ENCODE data around the gene SEMA5A.

Gene SEMA5A, protein sequence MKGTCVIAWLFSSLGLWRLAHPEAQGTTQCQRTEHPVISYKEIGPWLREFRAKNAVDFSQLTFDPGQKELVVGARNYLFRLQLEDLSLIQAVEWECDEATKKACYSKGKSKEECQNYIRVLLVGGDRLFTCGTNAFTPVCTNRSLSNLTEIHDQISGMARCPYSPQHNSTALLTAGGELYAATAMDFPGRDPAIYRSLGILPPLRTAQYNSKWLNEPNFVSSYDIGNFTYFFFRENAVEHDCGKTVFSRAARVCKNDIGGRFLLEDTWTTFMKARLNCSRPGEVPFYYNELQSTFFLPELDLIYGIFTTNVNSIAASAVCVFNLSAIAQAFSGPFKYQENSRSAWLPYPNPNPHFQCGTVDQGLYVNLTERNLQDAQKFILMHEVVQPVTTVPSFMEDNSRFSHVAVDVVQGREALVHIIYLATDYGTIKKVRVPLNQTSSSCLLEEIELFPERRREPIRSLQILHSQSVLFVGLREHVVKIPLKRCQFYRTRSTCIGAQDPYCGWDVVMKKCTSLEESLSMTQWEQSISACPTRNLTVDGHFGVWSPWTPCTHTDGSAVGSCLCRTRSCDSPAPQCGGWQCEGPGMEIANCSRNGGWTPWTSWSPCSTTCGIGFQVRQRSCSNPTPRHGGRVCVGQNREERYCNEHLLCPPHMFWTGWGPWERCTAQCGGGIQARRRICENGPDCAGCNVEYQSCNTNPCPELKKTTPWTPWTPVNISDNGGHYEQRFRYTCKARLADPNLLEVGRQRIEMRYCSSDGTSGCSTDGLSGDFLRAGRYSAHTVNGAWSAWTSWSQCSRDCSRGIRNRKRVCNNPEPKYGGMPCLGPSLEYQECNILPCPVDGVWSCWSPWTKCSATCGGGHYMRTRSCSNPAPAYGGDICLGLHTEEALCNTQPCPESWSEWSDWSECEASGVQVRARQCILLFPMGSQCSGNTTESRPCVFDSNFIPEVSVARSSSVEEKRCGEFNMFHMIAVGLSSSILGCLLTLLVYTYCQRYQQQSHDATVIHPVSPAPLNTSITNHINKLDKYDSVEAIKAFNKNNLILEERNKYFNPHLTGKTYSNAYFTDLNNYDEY

DNA sequence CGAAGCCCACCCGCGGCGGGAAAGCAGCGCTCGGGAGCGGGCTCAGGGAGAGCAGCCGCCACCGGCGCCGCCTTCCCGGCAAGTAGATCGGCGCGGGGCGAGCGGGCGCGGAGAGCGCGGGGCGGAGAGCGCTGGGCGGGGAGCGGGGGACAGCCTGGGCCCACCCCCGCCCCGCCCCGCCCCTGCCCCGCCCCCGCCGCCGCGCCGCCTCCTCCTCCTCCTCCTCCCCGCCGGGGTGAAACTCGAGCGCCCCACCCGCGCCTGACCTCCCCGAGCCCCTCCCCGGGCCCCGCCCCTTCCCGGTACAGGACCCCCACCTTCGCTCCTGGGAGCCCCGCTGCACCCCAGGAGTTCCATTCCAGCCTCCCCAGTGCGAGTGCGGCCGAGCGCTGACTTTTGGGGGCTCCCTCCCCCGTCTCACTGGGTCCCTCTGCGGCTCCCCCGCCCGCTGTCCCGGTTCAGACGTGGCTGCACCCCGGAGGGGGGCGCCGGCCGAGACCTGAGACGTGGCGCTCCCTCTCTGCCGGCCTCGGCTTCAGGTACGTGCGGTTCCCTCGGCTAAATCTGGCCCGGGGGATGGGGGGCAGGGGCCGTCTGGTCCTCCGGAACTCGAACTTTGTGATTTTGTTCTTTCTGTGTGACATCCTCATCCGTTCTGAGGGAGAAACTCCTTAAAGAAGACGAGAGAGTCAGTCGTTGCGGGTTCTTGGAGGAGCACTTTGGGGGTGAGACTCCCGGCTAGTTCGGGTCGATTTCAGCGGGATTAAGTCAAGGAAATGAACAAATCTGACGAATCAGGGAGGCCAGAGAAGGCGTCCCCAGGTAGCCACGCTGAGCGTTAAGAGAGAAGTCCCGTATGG, at the start of gene SEMA5A:
Gene SEMA5A, minus strand, starts transcription at position 84 of the 860 bp plus-strand sequence. CDS start 166,129 bp downstream, outside the sequence.
- no peak for DNase-seq (ENCODE audit: low read depth in 1 of 2, low spot score in 1 of 2)

DNA sequence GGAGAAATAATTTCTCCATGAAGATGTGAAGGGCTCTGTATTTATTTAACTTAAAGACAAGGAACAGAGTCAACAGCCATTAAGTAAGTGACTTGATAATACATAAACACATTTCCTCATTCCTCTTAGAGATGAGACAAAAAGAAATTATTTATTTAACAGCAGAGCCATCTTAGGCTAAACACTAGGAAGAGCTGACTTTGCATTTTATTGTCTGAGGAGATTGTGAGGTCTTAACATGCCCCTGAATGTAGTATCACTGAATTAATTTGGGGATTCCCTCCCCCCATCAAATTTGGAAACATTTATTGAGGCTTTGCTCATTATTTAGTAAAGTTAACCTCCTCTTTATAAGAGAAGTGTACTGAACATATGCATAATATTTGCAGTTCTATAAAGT, 49.0 kb upstream of the SEMA5A start:
- DNase-seq (ENCODE audit: low read depth in 1 of 2, low spot score in 1 of 2) = no peak

DNA sequence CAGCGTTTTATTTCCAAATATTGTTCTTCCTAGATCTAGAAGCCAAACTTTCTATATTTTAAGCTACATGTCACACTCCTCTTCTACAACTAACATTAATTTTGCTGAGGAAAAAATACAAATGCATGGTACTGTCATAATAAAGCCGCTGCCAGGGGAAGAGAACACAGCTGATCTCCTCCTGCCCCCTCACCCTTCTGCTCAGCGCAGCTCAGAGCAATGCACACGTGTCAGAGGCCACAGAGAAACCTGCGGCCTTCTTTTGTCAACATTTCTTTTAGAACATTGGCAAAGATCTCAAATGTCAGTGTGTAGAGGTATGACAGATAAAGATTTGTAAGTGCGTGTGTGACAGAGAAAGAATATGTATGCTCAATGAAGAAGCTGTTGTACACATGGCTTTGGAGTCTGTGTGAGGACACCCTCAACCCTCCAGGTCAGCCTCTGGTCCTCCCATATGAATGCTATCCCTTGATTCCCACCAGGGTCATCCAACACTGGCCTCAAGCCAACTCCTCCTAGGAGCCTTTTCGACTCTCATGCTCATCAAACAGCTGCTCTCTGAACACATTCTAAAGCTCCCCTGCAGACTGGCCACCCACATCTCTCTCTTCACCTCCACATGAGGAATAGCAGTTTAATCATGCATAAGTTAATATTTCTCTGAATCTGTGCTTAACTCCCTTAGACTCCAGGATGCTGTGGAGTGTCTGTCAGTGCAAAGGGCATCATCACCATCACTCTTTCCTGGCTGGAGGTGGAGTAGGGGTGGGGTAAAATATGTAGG, 43.4 kb upstream of the SEMA5A start:
- no peak for DNase-seq (ENCODE audit: low read depth in 1 of 2, low spot score in 1 of 2)

DNA sequence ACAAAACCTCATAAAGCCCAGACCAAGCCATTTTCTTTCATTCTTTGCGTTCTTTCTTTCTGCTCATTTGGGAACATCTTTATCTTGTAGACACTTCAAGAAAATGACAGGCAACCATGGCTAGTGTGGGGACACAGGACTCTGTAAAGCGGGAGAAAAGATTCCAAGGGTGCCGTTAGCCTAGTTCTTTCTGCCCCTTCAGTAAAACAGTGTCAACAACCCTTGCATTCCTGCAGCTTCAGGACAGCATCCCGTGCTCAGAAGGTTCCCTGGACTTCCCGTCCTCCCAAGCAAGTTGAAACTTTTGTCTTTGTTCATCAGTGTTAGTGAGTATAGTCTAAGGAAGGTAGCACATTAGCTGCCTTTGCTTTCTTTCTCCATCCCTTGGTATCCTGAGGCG, 42.4 kb upstream of the SEMA5A start:
- DNase-seq (ENCODE audit: low read depth in 1 of 2, low spot score in 1 of 2) = no peak

DNA sequence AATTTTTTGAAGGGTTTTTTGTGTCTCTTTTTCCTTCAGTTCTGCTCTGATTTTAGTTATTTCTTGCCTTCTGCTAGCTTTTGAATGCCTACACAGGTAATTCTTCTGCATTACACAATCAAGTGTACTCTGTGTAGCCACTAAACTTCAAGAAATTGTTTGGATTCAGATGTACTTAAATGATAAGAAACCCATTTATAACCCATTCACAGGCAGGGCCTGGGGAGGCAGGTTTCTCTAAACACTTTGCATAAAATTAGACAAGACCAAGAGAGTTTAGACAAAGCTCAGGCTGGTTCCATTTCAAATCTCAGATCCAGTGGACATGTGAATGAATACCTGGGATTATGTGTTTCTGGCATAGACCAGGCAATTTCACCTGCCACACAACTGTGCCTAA, 41.3 kb upstream of the SEMA5A start:
- DNase-seq (ENCODE audit: low read depth in 1 of 2, low spot score in 1 of 2) = no peak

DNA sequence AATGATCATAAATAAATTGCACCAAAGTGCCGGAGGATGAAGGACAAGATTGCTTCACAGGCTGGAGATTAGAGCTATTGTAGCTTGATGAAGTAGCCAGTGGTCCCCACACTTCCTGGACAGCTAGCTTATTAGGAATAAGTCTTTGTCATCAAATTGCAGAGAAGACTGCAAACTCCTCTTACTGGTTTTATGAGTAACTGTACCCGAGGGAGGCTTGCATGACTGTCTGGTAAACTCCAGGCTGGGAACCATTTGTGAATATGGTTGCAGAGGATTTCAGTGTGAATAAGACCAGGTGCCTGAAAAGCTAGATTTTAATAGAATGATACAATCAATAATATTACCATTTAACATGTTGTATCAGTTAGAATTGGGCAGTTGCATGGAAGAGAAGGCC, 36.5 kb upstream of the SEMA5A start:
- no peak for DNase-seq (ENCODE audit: low read depth in 1 of 2, low spot score in 1 of 2)

DNA sequence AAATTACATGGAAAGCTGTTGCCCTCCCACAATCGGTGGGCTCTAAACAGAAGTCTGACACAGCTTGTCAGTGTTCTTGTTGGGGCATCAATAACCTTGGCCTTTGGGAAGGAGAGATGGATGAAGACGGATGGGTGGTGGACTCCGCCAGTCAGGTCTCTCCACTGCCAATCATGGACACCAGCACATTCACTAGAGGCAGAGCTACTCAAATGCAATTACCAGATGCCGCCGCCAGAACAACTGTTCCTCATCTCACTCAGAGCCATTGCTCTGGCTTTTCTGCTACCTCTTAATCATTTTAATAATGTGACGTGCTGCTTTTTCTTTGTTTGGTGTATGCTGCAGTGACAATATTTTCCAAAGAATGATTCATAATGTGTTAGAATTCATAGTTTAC, 27.9 kb upstream of the SEMA5A start:
- DNase-seq (ENCODE audit: low read depth in 1 of 2, low spot score in 1 of 2) = no peak

DNA sequence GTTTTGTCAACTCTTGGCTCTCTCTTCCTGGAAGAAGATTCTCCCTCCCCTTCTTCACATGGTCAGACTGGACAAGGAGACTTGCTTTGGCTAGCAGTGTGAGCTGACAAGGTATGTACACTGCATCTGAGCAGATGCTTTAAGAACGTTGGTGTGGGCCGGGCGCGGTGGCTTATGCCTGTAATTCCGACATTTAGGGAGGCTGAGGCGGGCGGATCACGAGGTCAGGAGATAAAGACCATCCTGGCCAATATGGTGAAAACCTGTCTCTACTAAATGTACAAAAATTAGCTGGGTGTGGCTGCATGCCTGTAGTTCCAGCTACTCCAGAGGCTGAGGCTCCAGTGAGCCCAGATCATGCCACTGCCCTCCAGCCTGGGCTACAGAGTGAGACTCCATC, 26.4 kb upstream of the SEMA5A start:
- no peak for DNase-seq (ENCODE audit: low read depth in 1 of 2, low spot score in 1 of 2)

DNA sequence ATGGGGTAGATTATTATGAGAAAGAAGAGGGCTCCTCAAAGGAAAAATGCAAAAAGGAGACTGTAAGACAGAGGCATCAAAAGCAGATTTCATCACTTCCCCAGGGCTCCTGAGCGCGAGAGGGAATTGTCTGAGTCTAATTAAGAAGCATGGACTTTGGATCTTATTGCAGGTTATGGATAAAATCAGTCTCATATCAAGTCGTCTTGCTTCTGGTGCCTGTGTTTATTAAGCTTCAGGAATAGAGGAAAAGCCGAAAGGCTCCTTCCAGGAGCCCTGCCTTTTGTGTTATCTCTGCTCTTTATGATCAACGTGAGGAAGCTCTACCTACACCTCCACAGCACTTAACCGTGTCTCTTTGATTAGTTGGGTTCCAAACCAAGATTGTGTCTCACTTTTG, 25.0 kb upstream of the SEMA5A start:
- DNase-seq (ENCODE audit: low read depth in 1 of 2, low spot score in 1 of 2) = no peak

DNA sequence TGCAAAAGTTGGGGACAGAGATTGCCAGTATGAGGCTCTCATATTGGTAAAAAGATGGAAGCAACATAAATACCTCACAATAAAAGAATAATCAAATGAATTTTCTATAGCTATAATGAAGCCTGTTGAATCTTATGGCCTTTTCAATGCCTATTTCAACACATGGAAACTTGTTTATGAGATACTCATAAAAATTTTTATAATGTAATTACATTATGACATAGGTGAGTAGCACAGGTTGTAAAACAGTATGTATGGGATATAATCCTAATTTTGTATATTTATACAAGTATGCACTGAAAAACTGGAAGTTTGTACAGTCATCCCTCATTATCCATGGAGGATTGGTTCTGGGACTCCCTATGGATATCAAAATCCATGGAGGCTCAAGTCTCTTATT, 21.2 kb upstream of the SEMA5A start:
- no peak for DNase-seq (ENCODE audit: low read depth in 1 of 2, low spot score in 1 of 2)

DNA sequence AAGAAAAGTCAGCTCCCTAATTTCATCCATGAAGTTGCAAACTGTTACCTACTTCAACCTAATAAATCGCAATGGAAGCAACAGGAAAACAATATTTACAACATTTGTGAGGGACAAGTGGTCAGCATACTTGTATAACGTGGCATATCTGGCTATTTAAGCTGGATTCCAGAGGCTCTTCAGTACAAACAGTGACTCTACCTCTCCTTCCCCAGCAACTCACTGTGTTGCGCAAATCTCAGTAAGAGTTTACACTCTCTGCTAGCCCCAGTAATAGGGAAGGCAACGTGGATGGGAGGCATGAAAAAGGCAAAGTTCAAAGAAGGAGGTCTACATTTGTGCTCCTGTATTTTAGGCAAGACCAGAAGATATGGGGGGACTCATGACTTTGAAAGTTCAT, 18.9 kb upstream of the SEMA5A start:
- DNase-seq (ENCODE audit: low read depth in 1 of 2, low spot score in 1 of 2) = no peak

DNA sequence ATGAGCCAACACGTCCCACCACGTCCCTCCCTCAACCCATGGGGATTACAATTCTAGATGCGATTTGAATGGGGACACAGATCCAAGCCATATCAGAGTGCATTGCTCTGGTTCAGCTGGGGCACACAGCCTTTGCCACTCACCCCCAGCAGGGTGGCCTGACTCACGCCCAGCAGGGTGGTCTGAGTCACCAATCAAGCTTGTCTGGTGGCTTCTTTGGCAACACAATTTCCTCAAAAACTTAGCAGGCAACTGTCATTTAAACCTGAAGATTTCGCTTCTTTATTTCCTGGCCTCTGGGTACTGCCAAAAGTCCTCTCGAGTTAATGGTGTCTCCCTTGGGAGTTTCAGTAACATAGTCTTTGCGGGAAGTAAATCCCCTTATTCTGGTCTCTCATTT, 16.3 kb upstream of the SEMA5A start:
- no peak for DNase-seq (ENCODE audit: low read depth in 1 of 2, low spot score in 1 of 2)

DNA sequence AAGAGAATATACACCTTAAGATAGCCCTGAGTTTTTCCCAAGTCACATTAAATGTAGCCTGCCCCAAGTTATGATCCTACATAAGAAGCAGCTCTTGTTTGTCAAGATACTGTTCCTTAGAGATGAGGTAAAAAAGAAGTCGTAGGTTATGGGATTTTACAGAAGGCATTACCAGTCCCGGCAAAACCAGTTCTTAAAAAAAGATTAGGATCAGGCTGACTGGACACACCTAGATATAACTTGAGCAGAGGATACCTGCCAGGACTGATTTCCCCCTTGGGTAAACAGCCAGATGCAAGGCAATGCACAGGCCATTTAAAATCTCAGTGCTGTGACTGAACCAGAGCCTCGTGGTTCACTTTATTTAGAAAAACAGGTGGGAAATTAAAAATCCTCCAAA, 14.1 kb upstream of the SEMA5A start:
- DNase-seq (ENCODE audit: low read depth in 1 of 2, low spot score in 1 of 2) = no peak

DNA sequence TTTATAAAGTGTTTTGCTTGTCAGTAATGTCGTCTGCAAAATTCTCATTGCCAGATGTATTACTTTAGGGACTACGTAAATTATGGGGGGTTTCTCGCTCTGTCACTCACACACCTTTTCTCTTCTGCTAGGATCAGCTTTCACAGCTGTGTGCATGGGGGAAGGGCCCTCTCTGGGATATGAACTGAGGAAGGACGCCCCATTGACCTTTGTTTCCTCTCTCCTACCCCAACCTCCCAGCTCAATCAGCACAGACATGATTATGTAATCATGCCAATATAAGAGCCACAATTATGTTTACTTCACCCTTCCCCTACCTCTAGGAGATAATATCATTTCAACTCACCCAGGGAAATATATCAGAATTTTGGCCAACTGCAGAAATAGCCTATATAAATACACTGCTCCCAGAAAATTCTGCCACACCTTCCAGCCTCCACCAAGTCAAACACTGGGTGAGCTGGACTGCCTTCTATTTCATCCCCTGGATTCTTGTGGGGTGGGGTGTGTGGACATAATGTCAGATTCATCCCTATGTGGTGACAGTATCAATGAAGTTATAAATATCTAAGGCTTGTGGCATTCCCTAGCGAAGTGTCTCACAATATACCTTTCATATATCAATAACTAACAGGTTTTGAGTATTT, 12.6 kb upstream of the SEMA5A start:
- DNase-seq (ENCODE audit: low read depth in 1 of 2, low spot score in 1 of 2) = no peak

DNA sequence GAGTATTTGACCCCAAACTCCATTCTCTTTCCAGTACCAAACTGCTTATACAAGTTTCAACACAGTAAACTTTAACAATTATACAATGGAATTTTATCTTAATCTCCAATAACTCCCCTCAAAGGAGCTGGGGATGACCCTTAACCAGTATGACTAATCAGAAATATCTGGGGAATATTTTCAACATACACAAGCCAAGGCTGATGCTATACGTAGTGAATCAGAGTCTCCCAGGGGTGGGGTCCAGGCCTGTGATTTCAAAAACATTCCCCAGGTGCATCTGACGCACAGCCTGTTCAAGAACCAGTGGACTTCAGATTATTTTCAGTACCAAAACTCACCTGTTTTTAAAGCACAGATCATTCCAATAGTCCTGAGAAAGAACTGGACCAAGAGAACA, 11.8 kb upstream of the SEMA5A start:
- DNase-seq (ENCODE audit: low read depth in 1 of 2, low spot score in 1 of 2) = no peak

DNA sequence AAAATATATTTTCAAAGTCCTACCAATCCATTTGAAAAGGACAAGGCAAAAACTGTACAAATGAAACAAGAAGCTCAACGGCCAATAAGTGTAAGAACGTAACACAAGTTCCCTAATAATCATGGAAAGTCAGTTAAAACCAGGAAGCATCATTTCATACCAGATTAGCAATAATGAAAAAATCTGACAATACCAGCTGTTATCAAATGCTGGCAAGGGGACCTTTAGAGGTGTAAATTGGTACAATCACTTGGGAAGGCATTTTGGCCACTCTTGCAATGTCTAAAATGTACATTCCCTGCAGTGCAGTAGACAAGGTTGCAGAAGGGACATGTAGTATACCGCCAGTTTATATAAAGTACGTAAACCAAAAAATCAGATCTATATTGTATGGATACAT, 10.1 kb upstream of the SEMA5A start:
- DNase-seq (ENCODE audit: low read depth in 1 of 2, low spot score in 1 of 2) = no peak

DNA sequence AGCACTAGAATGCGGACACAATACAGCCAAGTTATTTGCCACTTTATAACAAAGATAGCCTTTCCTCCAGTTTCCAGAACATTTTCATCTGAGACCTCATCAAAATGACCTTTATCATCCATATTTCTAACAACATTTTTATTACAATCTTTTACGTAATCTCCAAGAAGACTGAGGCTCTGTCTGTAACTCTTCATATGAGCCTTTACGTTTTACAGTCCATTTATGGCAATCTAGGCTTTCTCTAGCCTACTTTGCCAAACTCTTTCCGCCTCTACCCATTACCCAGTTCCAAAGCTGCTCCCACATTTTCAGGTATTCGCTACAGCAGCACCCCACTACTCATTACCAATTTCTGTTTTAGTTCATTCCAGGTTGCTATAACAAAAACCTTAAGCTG, 8.2 kb upstream of the SEMA5A start:
- DNase-seq (ENCODE audit: low read depth in 1 of 2, low spot score in 1 of 2) = no peak

DNA sequence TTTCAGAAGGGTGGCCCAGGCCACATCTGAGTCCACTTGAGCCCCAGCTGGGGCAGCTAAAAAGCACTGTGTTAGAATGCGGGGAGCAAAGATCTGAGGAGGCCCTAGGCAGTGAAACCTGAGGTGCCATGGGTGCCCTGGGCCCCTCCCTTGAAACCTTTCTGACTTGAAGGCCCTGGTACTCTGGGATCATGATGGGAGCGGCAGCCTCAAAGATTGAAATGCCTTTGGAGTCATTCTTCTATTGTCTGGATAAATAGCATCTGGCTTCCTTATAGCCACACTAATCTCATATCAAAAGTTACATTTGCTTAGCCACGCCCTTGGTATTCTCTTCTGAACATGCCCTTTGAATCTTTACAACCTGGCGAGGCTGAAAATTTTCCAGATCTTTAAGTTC, 7.7 kb upstream of the SEMA5A start:
- DNase-seq (ENCODE audit: low read depth in 1 of 2, low spot score in 1 of 2) = no peak

DNA sequence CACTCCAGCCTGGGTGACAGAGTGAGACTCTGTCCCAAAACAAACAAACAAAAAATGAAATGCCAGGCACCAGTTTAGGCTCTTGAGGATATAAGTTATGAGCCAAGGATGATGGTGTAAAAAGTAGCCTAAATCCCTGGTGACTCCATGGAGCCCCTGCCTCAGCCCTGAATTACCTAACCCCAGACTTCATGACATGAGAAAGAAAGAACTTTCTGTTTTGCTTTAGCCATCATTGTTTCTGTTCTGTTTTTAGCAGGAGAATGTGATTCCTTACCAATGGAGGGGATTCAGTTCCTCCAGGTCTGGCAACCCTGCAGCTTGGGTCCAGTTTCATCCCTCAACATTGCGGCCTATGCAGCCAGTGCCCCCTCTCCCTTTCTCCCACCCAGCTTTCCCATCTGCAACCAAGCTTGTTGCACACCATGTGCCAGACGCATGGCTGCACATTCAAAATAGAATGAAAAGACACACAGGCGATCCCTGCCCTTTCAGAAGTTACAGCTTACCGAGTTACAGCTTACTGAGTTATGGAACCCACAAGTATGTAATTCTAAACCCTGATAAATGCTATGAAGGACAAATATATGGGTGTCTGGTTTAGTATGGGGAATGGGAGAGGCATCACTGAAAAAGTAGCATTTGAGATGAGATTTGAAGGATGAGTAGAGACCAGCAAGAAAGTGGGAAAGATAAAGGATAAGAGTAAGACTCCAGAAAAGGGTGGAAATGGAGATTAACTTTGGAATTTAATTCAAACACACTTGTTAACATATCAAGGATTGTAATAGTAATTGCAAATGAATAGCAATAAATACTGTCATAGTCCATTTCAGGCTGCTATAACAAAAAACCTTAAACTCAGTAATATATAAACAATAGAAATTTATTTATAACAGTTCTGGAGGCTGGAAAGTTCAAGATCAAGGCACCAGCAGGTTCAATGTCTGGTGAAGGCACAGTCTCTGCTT, 6.0 kb upstream of the SEMA5A start:
- no peak for DNase-seq (ENCODE audit: low read depth in 1 of 2, low spot score in 1 of 2)

All from activated T-helper 1 cell treated with anti-CD3 and anti-CD28 coated beads, Interleukin-2, amount 50 U/mL, for 16 hours (primary cell).